GM12873 (cell line): ENCODE measurements around the gene TEKTIP1.

ENCODE experiments used
- TF ChIP-seq, protein P1 (sequence below): IDR thresholded peaks from 2 replicates; pipeline ENCODE4 v1.5.1; 2012; ENCODE audit warnings: low read depth, mild to moderate bottlenecking, moderate library complexity, low read length, control low read depth; ENCODE audit not compliant: insufficient read depth; ENCODE audit errors: missing control alignments

The TEKTIP1 gene

DNA sequence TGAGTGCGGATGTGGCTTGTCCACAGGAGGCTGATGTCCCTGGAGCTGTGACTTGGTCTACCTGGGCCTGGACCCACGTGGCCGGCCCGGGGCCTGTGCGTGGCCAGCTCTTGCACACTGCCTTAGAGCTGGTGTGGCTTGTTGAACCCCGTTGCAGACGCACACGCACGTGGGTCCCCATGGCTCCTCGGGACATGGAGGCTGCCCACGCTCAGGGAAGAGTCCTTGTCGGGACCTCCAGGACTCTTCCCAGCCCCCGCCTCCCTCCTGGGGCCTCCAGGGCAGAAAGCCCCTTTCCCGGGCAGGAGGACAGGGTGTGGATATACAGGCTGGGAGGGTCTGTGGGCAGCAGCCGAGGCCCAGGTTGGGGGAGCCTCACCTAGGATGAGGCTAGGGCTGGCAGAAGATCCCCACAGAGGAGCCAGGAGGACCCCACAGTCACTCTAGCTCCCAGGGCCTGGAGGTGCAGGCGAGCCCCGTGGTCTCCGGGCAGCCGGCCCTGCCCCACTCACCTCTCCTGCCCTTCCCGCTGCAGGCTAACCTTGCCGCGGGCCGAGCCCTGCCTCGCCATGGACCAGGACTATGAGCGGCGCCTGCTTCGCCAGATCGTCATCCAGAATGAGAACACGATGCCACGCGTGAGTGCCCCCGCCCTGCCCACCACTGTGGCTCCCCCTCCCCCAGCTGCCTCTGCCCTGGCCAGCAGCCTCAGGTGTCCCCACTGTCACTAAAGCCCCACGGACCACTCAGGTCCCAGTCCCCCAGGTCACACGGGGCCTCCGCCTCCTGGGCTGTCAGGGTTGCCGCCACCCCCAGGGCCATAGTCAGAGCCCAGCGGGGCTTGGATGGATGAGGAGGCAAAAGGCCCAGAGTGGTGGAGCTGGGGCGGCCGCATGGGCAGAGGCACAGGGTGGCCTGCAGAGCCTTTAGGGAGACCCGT is 16.3 kb upstream of the TEKTIP1 start:
- TF ChIP-seq, protein P1, sequence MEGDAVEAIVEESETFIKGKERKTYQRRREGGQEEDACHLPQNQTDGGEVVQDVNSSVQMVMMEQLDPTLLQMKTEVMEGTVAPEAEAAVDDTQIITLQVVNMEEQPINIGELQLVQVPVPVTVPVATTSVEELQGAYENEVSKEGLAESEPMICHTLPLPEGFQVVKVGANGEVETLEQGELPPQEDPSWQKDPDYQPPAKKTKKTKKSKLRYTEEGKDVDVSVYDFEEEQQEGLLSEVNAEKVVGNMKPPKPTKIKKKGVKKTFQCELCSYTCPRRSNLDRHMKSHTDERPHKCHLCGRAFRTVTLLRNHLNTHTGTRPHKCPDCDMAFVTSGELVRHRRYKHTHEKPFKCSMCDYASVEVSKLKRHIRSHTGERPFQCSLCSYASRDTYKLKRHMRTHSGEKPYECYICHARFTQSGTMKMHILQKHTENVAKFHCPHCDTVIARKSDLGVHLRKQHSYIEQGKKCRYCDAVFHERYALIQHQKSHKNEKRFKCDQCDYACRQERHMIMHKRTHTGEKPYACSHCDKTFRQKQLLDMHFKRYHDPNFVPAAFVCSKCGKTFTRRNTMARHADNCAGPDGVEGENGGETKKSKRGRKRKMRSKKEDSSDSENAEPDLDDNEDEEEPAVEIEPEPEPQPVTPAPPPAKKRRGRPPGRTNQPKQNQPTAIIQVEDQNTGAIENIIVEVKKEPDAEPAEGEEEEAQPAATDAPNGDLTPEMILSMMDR = no peak

DNA sequence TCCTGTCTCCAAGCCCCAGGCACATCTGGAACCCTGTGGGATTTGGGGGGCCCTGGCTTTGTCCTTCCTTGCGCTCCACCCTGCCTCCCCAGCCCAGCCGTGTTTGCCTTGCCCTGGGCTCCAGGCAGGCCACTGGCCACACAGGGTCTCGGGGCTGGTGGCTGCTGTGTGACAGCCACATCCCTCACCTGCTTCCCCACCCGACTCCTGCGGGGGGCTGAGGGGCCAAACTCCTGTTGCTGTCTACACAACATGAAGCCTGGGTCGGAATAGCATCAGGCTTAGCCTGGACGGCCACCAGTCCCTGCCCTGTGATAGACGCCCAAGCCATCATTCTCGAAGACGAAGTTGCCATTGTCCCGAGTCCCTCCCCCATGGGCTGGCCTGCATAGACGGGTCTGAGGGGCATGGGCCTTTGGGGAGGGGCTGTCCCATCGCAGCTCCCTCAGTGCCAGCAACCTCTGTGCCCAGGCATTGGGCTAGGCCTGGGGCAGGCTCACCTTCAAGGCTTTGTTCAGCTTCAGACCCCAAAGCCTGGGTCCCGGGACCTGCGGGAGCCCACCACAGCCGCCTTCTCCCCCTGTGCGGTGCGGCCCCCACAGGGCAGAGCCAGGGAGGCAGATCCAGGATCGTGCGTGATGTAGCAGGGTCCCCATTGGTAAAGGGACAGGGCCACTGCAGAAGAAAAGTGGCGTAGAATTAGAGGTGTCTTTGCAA is 15.5 kb upstream of the TEKTIP1 start:
- TF ChIP-seq, protein P1 = no peak

GRCh38 chr19:3524078-3524842 is 14.7 kb upstream of the TEKTIP1 start:
- TF ChIP-seq, protein P1 = no peak

GRCh38 chr19:3524904-3525451 is 14.0 kb upstream of the TEKTIP1 start:
- TF ChIP-seq, protein P1 = no peak

GRCh38 chr19:3526507-3527237 is 12.3 kb upstream of the TEKTIP1 start:
- TF ChIP-seq, protein P1 = peak; percentile 40

GRCh38 chr19:3527238-3527910 is 11.6 kb upstream of the TEKTIP1 start:
- TF ChIP-seq, protein P1 = no peak
